GOT3 (cell line): ENCODE results near the gene CELSR1.

Experiments used
- DNase-seq: peaks from one replicate; lab custom pipeline; 2025; ENCODE audit warnings: mixed read lengths; lab: John Stamatoyannopoulos, UW

Gene CELSR1

GRCh38 chr22:46394622-46395021, 142.8 kb downstream of the CELSR1 start:
- no peak for DNase-seq

- DNase-seq = no peak
Measured at GRCh38 chr22:46393873-46394272, 143.5 kb downstream of the CELSR1 start.

- no peak for DNase-seq
Measured at GRCh38 chr22:46392137-46392844, 145.1 kb downstream of the CELSR1 start.

- no peak for DNase-seq
Measured at GRCh38 chr22:46391486-46392136, 145.8 kb downstream of the CELSR1 start.

- DNase-seq = no peak
Measured at GRCh38 chr22:46390652-46391301, 146.6 kb downstream of the CELSR1 start.

GRCh38 chr22:46390105-46390651, 147.2 kb downstream of the CELSR1 start:
- no peak for DNase-seq

- DNase-seq = no peak
Measured at GRCh38 chr22:46389081-46389480, 148.3 kb downstream of the CELSR1 start.

- no peak for DNase-seq
Measured at GRCh38 chr22:46388647-46389046, 148.8 kb downstream of the CELSR1 start.

- DNase-seq = no peak
Measured at GRCh38 chr22:46387748-46388147, 149.7 kb downstream of the CELSR1 start.

GRCh38 chr22:46386312-46386711, 151.1 kb downstream of the CELSR1 start:
- no peak for DNase-seq

GRCh38 chr22:46382524-46382923, 154.9 kb downstream of the CELSR1 start:
- DNase-seq = no peak

- DNase-seq = no peak
Measured at GRCh38 chr22:46381731-46382130, 155.7 kb downstream of the CELSR1 start.

GRCh38 chr22:46381142-46381541, 156.3 kb downstream of the CELSR1 start:
- DNase-seq = no peak

GRCh38 chr22:46380581-46380980, 156.8 kb downstream of the CELSR1 start:
- DNase-seq = no peak

GRCh38 chr22:46380069-46380468, 157.4 kb downstream of the CELSR1 start:
- no peak for DNase-seq

- DNase-seq = no peak
Measured at GRCh38 chr22:46379066-46379930, 158.1 kb downstream of the CELSR1 start.

GRCh38 chr22:46378426-46379065, 158.9 kb downstream of the CELSR1 start:
- DNase-seq = no peak

- no peak for DNase-seq
Measured at GRCh38 chr22:46377525-46378425, 159.6 kb downstream of the CELSR1 start.

GRCh38 chr22:46376908-46377524, 160.4 kb downstream of the CELSR1 start:
- no peak for DNase-seq

- DNase-seq = no peak
Measured at GRCh38 chr22:46376111-46376510, 161.3 kb downstream of the CELSR1 start.
